ENCODE measurements around the gene ELMO1. TPM values are rescaled to one million over a fixed set of nuclear protein-coding genes. Genes with fewer than 3 reads are reported as not detected.

The ELMO1 gene
- total RNA-seq, 1 experiment from 2014 or later = 1.1 TPM

GRCh38 chr7:37109843-37110242, 338.8 kb downstream of the ELMO1 start:
- no peaks in the 10 kb centered on the region for H4K20me1 ChIP-seq (ENCODE audit: insufficient read depth)
- TF ChIP-seq POLR2A (IDR thresholded peaks at IDR 0.05; ENCODE audit: borderline replicate concordance, extremely low read depth, insufficient read depth, insufficient read length) (no peak), SRF (IDR thresholded peaks at IDR 0.05; ENCODE audit: low read depth) (no peak), ATF3 (IDR thresholded peaks at IDR 0.05) (no peak), CTCF (IDR thresholded peaks at IDR 0.05 in 2 of 3, conservative IDR thresholded peaks at IDR 0.05 in 1 of 3; ENCODE audit: borderline replicate concordance in 1 of 3, insufficient read depth in 1 of 3, low read depth in 2 of 3, low read length in 2 of 3) (0 out of 6 replicates have a peak, but pooled peaks of 1 of the 3 experiments have one; percentile 17), SIN3A (IDR thresholded peaks at IDR 0.05; ENCODE audit: low read depth) (no peak), POLR2AphosphoS5 (IDR thresholded peaks at IDR 0.05; ENCODE audit: low read depth, low read length) (no peak)
- H3K27me3 ChIP-seq (ENCODE audit: insufficient read depth, low read length) = no peaks in the 10 kb centered on the region
- 0 out of 2 replicates have a peak, but pooled peaks have one; percentile 62 for ATAC-seq
- no peak overlapping the region for H2AFZ ChIP-seq (ENCODE audit: low read depth, low read length, poor library complexity, severe bottlenecking)
- no TSS peak for BruUV-seq (replicated peaks)
- H3K36me3 ChIP-seq (ENCODE audit: control insufficient read depth in 1 of 2, insufficient read depth in 2 of 2, low read length in 2 of 2) = no peaks in the 10 kb centered on the region
- H3K9me2 ChIP-seq (ENCODE audit: insufficient read depth) = no peaks in the 10 kb centered on the region
- no peak overlapping the region for H3K4me2 ChIP-seq (ENCODE audit: low read length)
- ChIA-PET CTCF (no interaction called here), RAD21 (ENCODE audit: low non-redundant PET in 1 of 2, low total read pairs in 2 of 2, uncharacterized antibody in 2 of 2, unreplicated experiment in 2 of 2) (no interaction called here), POLR2A (no interaction called here)
- H3K79me2 ChIP-seq (ENCODE audit: insufficient read depth, low read length) = no peaks in the 10 kb centered on the region
- H3K4me3 ChIP-seq (replicated peaks in 1 of 2; ENCODE audit: low read depth in 1 of 2, low read length in 2 of 2) = no peak overlapping the region
- H3K4me1 ChIP-seq (ENCODE audit: control insufficient read depth in 1 of 2, insufficient read depth in 2 of 2, low read length in 2 of 2) = peaks cover 0 to 13% of the 10 kb centered on the region in 2 experiments; a peak in 1 of 4 replicates
- no peak overlapping the region for H3K9ac ChIP-seq (ENCODE audit: low read length)
- no peaks in the 10 kb centered on the region for H3K9me3 ChIP-seq (ENCODE audit: control insufficient read depth in 1 of 2, insufficient read depth in 1 of 2, low read depth in 1 of 2, low read length in 2 of 2)
- intact Hi-C loops (cut with micrococcal nuclease) = no loop called here
- no peak overlapping the region for H3K27ac ChIP-seq (ENCODE audit: low read depth, low read length)
- no peak for DNase-seq (ENCODE audit: low read depth, low spot score)

GRCh38 chr7:37109016-37109683, 339.5 kb downstream of the ELMO1 start:
- CTCF ChIA-PET = no interaction called here

More at GRCh38 chr7:37109016-37109683, 339.5 kb downstream of the ELMO1 start:
- Histone ChIP-seq H3K4me3 (replicated peaks in 1 of 2; ENCODE audit: low read depth in 1 of 2, low read length in 2 of 2) (no peak overlapping the region), H3K9me3 (ENCODE audit: control insufficient read depth in 1 of 2, insufficient read depth in 1 of 2, low read depth in 1 of 2, low read length in 2 of 2) (no peaks in the 10 kb centered on the region), H3K9me2 (ENCODE audit: insufficient read depth) (no peaks in the 10 kb centered on the region), H3K27ac (ENCODE audit: low read depth, low read length) (no peak overlapping the region), H4K20me1 (ENCODE audit: insufficient read depth) (no peaks in the 10 kb centered on the region), H3K4me2 (ENCODE audit: low read length) (no peak overlapping the region), H3K27me3 (ENCODE audit: insufficient read depth, low read length) (no peaks in the 10 kb centered on the region), H3K79me2 (ENCODE audit: insufficient read depth, low read length) (no peaks in the 10 kb centered on the region), H3K9ac (ENCODE audit: low read length) (no peak overlapping the region), H3K4me1 (ENCODE audit: control insufficient read depth in 1 of 2, insufficient read depth in 2 of 2, low read length in 2 of 2) (peaks cover 0 to 13% of the 10 kb centered on the region in 2 experiments; a peak in 1 of 4 replicates), H2AFZ (ENCODE audit: low read depth, low read length, poor library complexity, severe bottlenecking) (no peak overlapping the region), H3K36me3 (ENCODE audit: control insufficient read depth in 1 of 2, insufficient read depth in 2 of 2, low read length in 2 of 2) (no peaks in the 10 kb centered on the region)
- no TSS peak for BruUV-seq (replicated peaks)
- ChIA-PET POLR2A (no interaction called here), RAD21 (ENCODE audit: low non-redundant PET in 1 of 2, low total read pairs in 2 of 2, uncharacterized antibody in 2 of 2, unreplicated experiment in 2 of 2) (no interaction called here)
- no peak for DNase-seq (ENCODE audit: low read depth, low spot score)
- TF ChIP-seq ZNF274 (IDR thresholded peaks at IDR 0.05; ENCODE audit: low read depth, low read length) = no peak
- TF ChIP-seq YY1 (IDR thresholded peaks at IDR 0.05; ENCODE audit: extremely low read depth, insufficient replicate concordance, low read depth, low read length) = no peak
- TF ChIP-seq, protein P1, sequence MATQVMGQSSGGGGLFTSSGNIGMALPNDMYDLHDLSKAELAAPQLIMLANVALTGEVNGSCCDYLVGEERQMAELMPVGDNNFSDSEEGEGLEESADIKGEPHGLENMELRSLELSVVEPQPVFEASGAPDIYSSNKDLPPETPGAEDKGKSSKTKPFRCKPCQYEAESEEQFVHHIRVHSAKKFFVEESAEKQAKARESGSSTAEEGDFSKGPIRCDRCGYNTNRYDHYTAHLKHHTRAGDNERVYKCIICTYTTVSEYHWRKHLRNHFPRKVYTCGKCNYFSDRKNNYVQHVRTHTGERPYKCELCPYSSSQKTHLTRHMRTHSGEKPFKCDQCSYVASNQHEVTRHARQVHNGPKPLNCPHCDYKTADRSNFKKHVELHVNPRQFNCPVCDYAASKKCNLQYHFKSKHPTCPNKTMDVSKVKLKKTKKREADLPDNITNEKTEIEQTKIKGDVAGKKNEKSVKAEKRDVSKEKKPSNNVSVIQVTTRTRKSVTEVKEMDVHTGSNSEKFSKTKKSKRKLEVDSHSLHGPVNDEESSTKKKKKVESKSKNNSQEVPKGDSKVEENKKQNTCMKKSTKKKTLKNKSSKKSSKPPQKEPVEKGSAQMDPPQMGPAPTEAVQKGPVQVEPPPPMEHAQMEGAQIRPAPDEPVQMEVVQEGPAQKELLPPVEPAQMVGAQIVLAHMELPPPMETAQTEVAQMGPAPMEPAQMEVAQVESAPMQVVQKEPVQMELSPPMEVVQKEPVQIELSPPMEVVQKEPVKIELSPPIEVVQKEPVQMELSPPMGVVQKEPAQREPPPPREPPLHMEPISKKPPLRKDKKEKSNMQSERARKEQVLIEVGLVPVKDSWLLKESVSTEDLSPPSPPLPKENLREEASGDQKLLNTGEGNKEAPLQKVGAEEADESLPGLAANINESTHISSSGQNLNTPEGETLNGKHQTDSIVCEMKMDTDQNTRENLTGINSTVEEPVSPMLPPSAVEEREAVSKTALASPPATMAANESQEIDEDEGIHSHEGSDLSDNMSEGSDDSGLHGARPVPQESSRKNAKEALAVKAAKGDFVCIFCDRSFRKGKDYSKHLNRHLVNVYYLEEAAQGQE (IDR thresholded peaks at IDR 0.05; ENCODE audit: low read depth) = no peak
- TF ChIP-seq SRF (IDR thresholded peaks at IDR 0.05; ENCODE audit: low read depth) = no peak
- TF ChIP-seq JUND (IDR thresholded peaks at IDR 0.05) = no peak
- no peak for TF ChIP-seq TCF7L2 (IDR thresholded peaks at IDR 0.05; ENCODE audit: borderline replicate concordance, extremely low read depth, insufficient read depth, insufficient read length)
- no peak for TF ChIP-seq CEBPB (IDR thresholded peaks at IDR 0.05; ENCODE audit: low read depth)
- ATAC-seq = no peak
- intact Hi-C loops (cut with micrococcal nuclease) = no loop called here
